GM18868 (cell line): Measurements from ENCODE around the gene RFX8.

Experiments used
- ATAC-seq: cut with Tn5 transposase; IDR thresholded peaks from one replicate; pipeline ENCODE4 v1.9.1; 2021; ENCODE audit warnings: mild to moderate bottlenecking, moderate library complexity; ENCODE audit not compliant: unreplicated experiment

Gene RFX8

GRCh38 chr2:101412092-101412694 lies 62.7 kb downstream of the RFX8 start:
- ATAC-seq, result no peak

GRCh38 chr2:101410746-101411145 lies 64.2 kb downstream of the RFX8 start:
- no peak for ATAC-seq

DNA sequence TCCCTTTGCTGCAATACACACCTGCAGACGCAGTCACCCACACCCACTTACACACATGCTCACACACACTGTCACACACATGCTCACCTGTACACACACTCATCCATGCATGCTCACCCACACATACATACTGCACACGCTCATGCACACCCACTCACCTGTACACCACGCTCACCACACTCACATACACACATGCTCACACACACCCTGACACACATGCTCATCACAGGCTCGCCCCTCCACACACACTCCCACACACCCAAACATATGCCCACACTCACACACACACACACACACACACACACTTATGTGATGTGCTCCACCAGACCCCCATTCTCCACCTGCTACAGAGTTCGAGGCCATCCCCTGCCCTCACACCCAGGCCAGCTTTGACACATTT lies 64.8 kb downstream of the RFX8 start:
- ATAC-seq, result no peak

DNA sequence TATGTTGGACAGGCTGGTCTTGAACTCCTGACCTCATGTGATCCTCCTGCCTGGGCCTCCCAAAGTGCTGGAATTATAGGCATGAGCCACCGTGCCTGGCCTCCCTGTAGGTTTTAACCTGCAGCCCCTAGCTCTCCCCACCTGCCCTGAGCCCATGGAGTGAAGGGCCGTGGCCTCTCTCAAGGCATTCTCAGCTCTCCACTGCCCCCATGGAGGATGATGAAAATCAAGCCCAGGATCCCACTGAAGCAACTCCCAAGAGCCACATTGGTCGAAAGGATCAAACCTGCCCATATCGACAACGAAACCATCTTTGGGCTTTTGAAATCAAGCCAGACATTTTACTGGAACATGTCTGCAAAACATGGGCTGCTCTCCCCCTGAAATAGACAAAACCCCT lies 65.2 kb downstream of the RFX8 start:
- no peak for ATAC-seq

DNA sequence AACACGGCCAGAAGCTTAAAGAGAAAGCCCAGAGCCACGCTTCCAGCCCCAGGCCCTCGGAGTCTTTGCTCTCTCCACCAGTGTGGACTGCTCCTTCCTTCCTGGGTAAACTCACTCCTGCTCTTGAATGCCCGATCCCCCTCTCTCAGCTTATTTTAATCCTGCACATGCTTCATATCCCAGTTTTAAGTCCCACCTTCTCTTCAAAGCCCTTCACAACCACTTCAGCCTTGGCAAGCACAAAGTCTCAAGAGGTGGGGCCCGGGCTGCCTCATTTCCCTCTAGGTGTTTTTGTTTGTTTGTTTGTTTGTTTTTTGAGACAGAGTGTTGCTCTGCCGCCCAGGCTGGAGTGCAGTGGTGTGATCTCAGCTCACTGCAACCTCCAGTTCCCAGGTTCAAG lies 66.0 kb downstream of the RFX8 start:
- ATAC-seq, result no peak

DNA sequence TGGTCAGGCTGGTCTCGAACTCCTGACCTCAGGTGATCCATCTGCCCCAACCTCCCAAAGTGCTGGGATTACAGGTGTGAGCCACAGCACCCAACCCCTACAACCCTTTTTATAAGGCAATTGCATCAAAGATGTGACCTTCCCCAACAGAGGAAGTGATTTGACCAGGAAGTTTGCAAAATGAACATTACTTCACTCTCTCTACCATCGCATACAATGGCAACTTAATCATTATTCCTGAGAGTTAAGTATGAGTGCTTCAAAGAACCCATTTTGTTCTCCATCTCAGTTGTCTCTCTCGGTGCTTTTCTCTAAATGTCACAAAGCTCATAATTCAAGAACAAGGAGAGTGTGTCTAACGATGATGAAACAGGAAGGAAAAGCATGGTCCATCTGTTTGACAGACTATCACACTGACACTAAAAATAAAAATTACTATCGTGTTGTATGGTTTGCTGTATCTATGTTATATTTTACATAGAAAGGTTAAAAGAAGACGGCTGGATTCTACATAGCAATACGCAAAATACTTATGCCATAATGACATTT lies 69.5 kb downstream of the RFX8 start:
- ATAC-seq, result no peak

DNA sequence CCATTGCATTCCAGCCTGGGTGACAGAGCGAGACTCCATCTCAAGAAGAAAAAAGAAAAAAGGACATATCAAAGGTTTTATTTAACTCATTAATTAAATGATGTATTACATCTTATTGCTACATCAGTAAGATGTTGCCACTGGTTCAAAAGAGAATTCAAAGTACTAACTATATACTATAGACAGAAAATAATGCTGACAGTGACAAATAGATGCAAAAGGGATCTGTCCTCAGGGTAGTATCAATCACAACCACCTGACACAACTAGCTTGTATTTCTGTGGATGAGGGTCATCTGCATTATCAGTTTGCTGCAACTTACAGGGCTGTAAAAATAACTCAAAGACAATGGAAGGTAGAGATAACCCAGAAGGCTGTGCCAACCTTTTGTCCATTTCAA lies 71.2 kb downstream of the RFX8 start:
- ATAC-seq, result no peak

DNA sequence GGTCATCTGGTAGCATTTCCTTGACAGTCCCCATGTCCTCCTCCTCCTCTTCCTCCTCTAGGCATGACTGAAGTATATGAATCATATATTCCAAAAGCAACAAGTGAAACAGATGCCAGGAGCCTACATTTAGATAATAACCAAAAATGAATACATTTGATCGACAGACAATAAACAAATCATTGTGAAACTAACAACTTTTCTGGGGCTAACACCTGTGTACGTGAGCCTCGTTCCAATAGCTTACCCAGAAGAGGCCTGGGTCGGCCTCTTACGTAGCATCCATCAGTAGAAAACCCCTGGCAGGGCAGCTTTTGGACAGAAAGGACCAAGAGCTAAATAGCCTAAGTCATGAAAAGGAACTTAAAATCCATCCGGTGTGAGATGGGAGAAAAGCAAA lies 72.3 kb downstream of the RFX8 start:
- ATAC-seq, result no peak

GRCh38 chr2:101401906-101402305 lies 73.0 kb downstream of the RFX8 start:
- ATAC-seq, result no peak

GRCh38 chr2:101401326-101401665 lies 73.6 kb downstream of the RFX8 start:
- ATAC-seq, result no peak

GRCh38 chr2:101400506-101401325 lies 74.2 kb downstream of the RFX8 start:
- ATAC-seq, result no peak

DNA sequence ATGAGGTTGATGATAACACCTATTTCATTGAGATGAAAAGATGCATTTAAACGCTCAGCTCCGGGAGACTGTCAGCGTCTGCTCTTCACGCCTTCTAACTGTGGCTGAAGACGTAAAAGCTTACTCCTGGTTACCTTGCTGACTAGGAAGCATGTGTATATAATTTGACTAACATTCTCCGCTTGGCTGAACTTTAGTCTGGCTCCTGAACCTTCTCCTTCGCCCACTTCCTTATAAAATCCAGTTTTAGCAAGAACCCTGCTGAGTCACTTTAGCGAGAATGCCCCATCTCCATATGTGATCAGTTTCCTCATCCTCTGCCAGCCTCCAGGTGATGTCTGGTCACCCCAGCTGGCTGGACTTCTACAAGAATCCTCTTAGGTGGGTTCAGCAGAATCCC lies 74.9 kb downstream of the RFX8 start:
- ATAC-seq, result no peak

DNA sequence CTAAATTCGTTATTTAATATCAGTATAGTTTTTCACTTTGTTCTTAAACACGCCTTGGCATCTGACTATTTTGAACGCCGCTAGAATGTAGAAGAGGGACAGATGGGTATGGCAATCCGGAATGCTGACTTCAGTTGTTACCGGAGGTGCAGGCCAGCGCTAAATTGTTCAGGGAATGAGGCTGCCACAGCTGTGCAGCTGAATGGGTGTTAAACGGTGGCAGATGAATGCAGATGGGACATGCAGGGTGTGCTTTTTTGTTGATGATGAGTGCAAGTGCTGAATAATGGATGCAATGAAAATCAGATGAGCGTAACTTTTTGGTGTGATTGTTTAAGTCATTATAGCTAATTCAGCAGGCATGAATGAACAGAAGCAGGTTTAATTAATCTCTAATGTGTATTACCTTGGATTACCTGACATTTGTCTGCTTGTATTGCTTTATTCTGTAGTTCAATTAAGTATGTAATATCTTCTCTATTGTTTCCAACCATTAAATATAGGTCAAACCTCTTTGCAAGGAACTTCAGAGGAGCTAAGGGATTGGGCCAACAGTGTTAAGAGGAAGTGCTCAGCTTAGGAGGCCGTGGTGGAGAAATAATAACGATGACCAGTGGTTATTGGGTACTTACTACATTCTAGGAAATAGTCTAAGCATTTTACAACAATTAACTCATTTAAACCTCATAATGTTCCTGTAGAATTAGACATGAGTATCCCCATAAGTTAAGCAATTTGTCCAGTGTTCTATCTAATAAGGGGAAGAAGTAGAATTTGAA lies 75.7 kb downstream of the RFX8 start:
- no peak for ATAC-seq

- no peak for ATAC-seq
Observed at GRCh38 chr2:101398116-101398821, 76.6 kb downstream of the RFX8 start.

DNA sequence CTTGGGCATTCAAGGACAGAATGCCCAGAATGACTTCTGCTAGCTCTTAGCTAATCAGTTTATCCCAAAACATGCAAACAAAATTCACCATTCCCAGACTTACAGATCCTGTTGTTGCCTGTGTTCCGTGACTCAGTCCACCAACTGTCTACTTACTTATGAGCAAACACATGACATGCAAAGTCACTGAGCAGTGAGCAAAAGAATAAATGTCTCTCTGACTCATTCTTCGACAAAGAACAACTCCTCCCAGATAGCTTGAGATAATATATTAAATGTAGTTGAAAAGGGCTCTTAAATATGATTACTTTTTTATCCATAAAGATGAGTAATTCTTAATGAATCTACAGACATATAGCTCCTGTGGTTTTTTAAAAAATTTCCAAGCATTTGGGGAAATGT lies 78.6 kb downstream of the RFX8 start:
- no peak for ATAC-seq

DNA sequence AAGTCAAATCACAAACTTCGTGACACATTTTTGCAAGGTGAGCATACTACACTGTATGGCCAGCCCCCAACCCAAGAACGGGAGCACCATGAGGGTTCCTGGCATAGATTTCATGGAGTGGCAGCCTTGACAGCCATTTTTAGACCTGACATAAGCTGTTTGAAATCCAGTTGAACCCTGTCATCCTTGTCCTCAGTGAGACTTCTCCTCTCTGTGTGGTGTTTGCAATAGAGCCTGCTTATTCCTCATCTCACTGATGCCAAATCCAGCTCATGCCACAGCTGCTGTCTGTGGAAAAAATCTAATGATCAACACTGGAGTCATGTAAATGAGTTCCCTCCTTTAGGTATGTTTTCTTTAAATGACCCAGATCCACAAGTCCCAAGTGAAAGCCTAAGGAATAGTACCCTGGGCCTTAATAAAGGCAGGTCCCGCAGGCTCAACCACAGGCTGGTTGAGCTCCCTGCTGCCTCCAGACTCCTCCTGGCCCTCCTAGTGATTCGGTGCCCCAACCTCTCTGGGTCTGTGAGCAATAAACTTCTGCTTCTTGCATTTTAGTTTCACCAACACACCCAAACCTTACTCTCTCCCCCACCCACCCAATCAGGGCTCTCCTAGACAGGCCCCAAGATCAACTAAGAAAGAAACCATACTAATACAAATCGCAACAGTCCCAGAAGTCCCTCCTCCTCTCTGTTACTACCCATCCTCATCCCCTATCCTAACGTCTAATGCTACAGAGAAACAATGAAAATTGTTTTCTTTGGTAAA lies 79.2 kb downstream of the RFX8 start:
- ATAC-seq, result no peak

- ATAC-seq, result no peak
Observed at GRCh38 chr2:101388232-101388631, 86.7 kb downstream of the RFX8 start.

- no peak for ATAC-seq
Observed at GRCh38 chr2:101387151-101387834, 87.6 kb downstream of the RFX8 start, which contains the start of gene CREG2. TSS of gene CREG2 (minus strand) at chr2:101387503. CDS start at chr2:101387457, 46 bp downstream.

GRCh38 chr2:101386599-101387150 lies 88.2 kb downstream of the RFX8 start:
- ATAC-seq, result no peak
